22Rv1 (cell line): ENCODE data around the gene TIAM2.

Experiments used
- CTCF ChIP-seq: fragments of 450-650 bp; IDR thresholded peaks from 2 replicates; pipeline ENCODE4 v1.5.1; 2017; ENCODE audit warnings: mild to moderate bottlenecking
- ZFX ChIP-seq: fragments of 450-650 bp; IDR thresholded peaks from 2 replicates; pipeline ENCODE4 v1.6.1; 2017; ENCODE audit warnings: antibody characterized with exemption, borderline replicate concordance

DNA sequence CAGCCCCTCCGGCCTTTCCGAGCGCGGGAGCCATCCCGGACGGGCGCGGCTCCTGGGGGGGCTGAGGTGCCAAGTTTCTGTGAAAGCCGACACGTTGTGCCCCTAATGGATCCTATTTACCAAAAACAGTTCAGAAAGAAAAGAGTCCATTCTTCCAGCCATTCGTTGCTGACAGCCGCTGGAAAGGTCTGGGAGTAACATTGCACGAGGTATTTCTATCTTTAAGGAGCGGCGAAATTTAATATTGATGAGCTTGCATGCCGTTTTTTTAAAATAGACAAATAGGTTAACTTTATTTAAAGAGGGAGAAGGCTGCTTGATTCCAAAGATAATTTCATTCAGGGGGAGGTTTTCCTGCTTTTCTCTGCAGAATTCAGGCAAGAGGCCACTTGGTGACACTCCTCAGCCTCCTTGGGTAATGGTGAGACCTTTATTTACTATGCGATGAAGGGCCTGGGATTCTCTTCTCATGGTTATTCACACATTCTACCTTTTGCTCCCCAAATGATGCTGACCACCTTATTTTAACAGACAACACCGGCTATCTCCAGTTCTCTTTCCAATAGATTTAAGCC is 988 bp downstream of the TIAM2 start:
- no peak for TF ChIP-seq CTCF
- no peak for TF ChIP-seq ZFX
